Hepatocyte (in vitro differentiated cells): ENCODE measurements around the gene ULBP3.

ENCODE experiments used
- CTCF ChIP-seq: fragments of 200-600 bp; sonication (generic); IDR thresholded peaks from 2 replicates; pipeline ENCODE4 v1.5.1; 2016; ENCODE audit warnings: antibody characterized with exemption, mild to moderate bottlenecking; ENCODE audit not compliant: poor library complexity
- EZH2 ChIP-seq: fragments of 200-600 bp; sonication (generic); IDR thresholded peaks from 2 replicates; pipeline ENCODE4 v1.6.1; 2016; ENCODE audit warnings: antibody characterized with exemption, mild to moderate bottlenecking, borderline replicate concordance
- EZH2phosphoT487 ChIP-seq: fragments of 200-600 bp; sonication (generic); IDR thresholded peaks from one replicate; pipeline ENCODE4 v1.6.1; 2018; ENCODE audit warnings: antibody characterized with exemption, mild to moderate bottlenecking, low read depth, moderate library complexity; ENCODE audit not compliant: unreplicated experiment, severe bottlenecking

- TF ChIP-seq CTCF (no peak), EZH2phosphoT487 (no peak), EZH2 (no peak)
Observed at GRCh38 chr6:150072201-150072600, 3.3 kb upstream of the ULBP3 start.
